GM18498 (cell line): ENCODE data around the gene INPP5B.
"Not testable (repeated sequence)": the region's sequence is repeated elsewhere in the genome, so short reads cannot be mapped to it uniquely, and the experiment has no call there.

Source experiments
- ATAC-seq: cut with Tn5 transposase; IDR thresholded peaks from one replicate; pipeline ENCODE4 v1.9.1; 2021; ENCODE audit warnings: mild to moderate bottlenecking, moderate library complexity; ENCODE audit not compliant: unreplicated experiment

INPP5B gene

DNA sequence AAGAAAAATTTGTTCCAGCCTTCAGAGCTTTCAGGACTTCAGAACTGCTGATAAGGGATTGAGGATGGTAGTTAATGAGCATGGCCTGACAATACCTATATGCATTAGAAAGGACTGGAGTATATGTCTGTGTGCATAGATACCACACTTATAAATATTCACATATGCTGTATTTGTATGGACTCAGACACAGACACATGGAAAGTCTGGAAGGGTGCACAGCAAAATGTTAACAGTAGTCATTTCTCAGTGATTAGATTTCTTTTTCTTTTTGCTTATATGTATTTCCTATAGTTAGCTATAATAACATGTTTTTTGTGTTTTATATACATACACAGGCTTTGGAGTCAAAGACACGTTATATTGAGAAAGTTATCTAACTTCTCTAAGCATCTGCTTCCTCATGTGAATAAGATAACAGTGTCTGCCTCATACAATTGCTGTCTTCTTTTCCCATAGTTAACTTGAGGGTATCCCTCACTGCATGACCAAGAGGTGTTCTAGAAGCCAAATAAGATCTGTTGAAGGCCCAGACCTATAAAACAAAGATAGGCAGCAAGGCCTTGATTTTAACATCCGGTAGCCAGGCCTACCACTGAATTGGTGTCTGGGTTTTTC is 31.3 kb downstream of the INPP5B start:
- no peak for ATAC-seq

DNA sequence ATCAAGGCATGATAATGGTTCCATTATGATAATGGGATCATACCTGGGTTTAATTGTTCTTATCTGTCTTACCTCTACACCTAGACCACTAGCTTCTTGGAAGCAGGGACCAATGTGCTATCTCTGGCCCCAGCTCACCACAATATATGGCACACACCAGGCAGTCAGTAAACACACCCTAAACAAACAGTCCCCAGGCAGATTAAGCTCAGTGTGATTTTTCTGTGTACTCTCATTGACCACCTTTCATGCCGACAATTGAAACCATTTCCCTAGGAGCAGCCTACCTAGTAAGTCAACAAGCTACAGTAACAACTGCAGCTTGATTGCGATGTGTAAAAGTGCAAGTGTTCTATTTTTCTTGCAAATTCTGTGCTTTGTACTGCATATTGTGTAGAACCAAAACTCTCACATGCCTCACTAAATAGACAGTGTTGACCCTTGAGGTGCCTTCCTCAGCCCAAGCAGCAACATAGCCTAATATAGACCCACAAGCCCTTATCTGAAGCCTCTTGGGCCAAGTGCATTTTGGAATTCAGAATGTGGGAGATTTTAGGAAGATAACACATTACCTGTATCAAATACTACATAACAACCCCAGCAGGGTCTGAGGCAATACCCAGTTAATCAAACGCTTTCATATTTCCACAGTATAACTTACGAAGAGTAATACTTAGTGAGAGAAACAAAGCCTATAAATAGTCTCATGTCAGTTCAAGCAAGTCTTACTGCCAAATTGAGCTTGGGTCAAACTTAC is 32.0 kb downstream of the INPP5B start:
- ATAC-seq = no peak

DNA sequence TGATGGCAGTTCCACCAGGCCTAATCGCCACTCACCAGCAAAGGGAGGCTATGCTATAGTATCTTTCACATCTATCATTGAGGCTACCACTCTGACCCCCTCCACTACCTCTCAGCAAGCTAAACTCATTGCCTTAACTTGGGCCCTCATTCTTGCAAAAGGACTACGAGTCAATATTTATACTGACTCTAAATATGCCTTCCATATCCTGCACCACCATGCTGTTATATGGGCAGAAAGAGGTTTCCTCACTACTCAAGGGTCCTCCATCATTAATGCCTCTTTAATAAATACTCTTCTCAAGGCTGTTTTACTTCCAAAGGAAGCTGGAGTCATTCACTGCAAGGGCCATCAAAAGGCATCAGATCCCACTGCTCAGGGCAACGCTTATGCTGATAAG is 35.4 kb downstream of the INPP5B start:
- not testable (repeated sequence) for ATAC-seq

DNA sequence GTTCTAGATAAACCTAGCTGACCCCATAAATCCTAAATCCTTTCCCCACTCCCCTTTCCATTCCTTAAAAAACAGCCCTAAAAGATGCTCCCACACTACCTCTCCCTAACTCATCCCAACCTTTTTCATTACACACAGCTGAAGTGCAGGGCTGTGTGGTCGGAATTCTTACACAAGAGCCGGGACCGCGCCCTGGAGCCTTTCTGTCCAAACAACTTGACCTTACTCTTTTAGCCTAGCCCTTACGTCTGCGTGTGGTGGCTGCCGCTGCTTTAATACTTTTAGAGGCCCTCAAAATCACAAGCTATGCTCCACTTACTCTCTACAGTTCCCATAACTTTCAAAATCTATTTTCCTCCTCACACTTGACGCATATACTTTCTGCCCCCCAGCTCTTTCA is 36.0 kb downstream of the INPP5B start:
- ATAC-seq = not testable (repeated sequence)

DNA sequence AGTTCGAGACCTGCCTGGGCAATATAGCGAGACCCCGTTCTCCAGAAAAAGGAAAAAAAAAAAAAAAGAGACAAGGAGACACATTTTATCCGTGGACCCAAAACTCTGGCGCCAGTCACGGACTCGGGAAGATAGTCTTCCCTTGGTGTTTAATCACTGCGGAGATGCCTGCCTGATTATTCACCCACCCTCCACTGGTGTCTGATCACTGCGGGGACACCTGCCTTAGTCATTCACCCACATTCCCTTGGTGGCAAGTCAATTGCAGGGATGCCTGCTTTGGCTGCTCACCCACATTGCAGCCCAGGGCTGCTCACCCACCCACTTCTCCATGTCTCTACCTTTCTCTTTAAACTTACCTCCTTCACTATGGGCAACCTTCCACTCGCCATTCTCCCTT is 38.3 kb downstream of the INPP5B start:
- ATAC-seq = not testable (repeated sequence)

DNA sequence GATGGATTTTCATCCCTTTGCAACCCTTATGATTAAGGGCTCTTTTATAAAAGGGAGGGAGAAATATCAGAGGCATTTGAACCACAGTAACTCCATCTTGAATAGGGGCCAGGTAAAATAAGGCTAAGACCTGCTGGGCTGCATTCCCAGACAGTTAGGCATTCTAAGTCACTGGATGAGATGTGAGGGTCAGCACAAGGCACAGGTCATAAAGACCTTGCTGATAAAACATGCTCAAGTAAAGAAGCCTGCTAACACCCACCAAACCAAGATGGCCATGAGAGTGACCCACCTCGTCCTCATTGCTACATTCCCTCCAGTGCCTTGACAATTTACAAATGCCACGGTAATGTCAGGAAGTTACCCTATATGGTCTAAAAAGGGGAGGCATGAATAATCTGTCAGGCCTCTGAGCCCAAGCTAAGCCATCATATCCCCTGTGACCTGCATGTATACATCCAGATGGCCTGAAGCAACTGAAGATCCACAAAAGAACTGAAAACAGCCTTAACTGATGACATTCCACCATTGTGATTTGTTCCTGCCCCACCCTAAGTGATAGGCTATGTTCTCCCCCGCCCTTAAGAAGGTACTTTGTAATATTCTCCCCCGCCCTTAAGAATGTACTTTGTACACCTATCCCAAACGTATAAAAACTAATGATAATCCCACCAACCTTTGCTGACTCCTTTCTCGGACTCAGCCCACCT is 39.3 kb downstream of the INPP5B start:
- ATAC-seq = not testable (repeated sequence)

DNA sequence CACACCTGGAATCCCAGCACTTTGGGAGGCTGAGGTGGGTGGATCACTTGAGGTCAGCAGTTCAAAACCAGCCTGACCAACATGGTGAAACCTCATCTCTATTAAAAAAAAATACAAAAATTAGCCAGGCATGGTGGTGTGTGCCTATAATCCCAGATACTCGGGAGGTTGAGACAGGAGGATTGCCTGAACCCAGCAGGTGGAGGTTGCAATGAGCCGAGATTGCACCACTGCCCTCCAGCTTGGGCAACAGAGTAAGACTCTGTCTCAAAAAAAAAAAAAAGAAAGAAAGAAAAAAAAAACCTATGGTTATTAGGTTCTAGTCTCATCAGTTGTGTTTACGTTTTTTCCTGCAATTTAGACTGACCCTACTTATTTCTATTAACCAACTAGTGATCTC is 40.3 kb downstream of the INPP5B start:
- not testable (repeated sequence) for ATAC-seq

DNA sequence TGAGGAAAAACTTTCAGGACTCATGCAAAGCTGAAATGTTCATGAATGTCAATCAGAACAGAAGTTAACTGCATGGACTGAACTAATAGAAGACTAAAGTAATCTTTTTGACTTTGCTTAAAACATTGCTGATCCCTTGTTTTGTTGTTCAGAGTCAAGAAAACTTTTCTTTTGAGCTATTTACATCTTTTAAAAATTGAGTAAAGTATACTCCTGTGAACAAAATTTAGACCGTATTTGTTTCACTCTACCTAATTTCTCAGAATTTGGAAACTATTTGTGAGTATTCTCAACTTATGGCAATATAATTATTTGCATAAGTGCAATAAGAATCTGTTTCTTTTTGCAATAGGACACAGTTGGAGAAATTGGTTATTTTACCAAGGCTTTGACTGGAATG is 41.1 kb downstream of the INPP5B start:
- no peak for ATAC-seq

DNA sequence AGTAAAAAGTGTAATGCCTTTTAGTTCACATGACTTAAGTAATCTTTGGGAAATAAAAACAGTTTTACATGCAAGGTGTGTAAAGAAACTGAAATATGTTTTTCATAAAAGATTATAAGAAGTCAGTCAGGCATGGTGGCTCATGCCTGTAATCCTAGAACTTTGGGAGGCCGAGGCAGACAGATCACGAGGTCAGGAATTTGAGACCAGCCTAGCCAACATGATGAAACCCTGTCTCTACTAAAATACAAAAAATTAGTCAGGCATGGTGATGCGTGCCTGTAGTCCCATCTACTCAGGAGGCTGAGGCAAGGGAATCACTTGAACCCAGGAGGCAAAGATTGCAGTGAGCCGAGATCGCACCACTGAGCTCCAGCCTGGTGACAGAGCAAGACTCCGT is 42.9 kb downstream of the INPP5B start:
- not testable (repeated sequence) for ATAC-seq

DNA sequence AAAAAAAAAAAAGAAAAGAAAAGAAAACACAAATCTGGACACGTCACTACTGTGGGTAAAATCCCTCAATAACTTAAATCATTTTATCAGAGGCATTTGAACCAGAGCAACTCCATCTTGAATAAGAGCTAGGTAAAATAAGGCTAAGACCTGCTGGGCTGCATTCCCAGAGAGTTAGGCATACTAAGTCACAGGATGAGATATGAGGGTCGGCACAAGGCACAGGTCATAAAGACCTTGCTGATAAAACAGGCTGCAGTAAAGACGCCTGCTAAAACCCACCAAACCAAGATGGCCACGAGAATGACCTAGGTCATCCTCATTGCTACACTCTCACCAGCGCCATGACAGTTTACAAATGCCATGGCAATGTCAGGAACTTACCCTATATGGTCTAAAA is 43.9 kb downstream of the INPP5B start:
- ATAC-seq = no peak

DNA sequence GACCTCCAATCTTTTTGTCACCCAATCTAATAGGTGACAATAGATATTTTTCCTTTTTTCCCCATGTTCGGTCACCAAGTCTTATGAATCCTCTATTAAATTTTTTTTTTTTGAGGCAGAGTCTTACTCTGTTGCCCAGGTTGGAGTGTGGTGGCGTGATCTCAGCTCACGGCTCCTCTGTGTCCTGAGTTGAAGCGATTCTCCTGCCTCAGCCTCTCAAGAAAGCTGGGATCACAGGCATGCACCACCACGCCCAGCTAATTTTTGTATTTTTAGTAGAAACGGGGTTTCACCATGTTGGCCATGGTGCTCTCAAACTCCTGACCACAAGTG is 45.0 kb downstream of the INPP5B start:
- ATAC-seq = no peak

DNA sequence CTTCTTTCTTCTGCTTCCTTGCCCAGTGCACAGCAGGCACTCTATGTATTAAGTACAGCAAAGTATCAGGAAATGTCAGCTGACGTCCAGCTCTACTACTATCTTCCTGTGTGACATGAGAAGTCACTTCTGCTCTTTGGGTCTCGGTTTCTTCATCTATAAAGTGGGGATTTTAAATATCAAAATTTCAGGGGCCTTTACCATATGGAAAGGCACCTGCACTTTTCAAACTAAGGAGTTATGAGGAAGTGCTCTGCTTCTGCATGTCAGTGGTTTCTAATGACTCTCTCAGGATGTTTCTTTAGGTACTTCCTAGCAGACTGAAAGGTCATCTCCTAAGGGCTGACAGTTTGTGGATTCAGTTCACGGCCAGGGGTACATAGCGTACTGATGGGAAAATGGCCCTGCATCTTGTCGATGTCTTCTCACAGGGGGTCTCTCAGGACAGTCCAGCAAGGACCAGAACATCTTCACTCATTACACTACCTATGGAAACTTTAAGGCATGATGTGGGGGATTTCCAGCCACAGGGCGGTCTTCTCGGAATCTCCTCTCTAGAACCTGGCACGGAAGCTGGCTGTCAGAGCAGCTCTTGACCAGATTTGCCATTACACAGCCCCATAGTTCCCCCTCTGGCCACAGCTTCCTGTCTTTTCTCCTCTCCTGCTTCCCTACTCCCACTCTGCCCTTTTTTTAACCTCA is 45.5 kb downstream of the INPP5B start:
- peak; percentile 75 for ATAC-seq

DNA sequence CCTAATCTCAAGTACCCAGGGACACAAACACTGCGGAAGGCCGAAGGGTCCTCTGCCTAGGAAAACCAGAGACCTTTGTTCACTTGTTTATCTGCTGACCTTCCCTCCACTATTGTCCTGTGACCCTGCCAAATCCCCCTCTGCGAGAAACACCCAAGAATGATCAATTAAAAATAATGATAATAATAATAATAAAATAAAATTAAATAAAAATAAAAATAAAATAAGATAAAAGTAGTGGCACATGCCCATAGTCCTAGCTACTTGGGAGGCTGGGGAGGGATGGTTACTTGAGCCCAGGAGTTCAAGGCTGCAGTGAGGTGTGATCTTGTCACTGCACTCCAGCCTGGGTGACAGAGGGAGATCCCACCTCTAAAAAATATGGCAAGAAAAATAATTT is 49.3 kb downstream of the INPP5B start:
- not testable (repeated sequence) for ATAC-seq

DNA sequence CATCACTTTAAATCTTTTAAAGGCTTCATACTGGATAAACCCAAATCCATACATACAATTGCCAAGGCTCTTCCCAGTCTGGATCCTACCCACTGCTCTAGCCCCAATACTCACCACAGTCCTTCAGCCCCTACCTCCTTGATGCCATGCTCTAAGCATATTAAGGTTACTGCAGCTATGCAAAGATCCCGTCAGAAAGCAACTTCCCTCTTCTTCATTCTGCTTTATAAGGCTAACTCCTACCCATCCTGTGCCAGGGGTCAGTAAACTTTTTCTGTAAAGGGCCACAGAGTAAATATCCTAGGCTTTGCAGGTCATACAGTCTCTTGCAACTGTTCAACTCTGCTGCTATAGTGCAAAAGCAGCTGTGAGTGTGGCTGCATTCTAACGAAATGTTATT is 53.2 kb downstream of the INPP5B start:
- ATAC-seq = no peak

DNA sequence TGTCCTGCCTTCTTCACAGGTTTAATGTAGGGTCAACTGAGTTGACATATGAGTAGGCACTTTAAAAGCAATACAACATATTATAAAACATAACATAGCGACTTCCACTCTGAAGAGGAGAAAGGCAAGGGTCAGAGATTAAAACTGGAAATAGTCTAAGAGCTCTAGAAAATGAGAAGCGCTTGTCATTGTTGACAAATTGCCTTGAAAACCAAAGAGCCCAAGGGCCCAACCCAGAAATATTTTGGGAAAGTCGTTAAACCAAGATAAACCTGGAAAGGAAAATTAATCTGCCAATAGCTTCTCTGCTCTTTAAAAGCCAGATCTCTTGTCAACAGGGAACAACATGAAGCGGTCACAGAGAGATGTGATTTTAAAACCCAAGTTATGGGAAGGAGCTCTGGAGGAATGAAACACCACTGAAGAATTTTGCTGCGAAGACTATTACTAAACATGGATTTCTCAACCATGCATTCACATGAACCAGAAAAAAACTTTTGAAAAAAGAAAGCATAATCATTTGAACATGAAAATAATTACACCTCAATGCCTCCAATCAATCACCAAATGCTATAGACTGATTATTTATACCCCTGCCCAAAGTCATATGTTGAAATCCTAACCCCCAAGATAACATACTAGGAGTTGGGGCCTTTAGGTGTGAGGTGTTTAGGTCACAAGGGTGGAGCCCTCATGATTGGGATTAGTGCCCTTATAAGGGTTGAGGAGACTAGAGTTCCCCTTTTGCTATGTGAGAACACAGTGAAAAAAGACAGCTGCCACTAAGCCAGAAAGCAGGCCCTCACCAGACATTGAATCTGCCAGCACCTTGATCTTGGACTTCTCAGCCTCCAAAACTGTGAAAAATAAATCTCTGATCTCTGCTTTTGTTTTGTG is 54.5 kb downstream of the INPP5B start:
- ATAC-seq = no peak

DNA sequence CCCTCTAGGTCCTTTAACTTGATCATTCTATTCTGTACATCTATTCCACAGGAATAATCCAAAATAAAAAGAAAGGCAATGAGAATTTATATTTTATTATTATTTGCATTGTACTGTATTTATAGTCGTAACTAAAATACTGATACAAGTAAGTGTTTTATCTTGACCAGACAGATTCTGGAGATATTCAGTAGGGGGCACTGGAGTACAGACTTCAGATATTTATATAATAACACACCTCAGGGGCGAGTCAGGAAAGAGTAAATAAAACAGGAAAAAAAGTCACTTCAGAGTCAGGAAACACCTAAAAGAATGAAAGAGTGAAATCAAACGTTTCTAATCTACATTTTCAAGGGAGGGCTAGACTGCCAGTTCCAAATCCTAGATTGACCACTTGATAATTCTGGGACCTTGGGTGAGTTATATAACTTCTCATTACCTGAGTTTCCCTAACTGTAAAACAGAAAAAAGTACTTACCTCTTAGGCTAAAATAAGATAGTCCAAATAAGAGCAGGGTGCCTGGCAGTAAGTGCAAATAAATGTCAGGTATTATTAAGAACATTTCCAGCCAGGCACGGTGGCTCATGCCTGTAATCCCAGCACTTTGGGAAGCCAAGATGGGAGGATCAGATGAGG is 56.4 kb downstream of the INPP5B start:
- ATAC-seq = no peak

DNA sequence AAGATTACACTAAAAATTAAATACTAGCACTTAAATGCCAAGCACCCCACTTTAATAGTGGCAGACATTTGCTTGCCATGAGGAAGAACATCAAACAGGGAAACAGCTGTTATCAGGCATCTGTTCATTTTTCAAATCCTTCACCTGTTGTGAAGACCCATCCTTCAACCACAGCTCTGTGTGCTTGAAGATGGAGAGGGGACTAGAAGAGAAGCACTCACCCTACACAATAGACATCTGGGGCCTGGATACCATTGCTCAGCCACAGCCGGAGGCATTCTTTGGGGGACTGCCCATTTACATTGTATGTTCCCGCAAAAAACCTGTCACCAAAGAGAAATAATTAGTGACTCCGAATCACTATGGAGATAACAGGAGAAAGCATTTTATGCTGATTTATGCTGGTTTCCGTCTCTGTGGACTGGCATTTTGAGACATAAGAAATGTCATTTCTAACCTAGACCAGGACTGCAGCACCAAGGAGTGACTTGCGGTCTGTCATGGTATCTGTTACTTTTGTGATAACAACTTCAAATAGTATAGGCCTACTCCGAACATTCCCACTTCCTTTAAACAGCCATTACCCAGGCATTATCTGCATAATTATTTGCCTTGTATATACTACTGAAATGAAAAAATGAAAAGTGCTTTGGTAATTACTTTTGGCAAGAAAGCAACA is 58.7 kb downstream of the INPP5B start:
- no peak for ATAC-seq

DNA sequence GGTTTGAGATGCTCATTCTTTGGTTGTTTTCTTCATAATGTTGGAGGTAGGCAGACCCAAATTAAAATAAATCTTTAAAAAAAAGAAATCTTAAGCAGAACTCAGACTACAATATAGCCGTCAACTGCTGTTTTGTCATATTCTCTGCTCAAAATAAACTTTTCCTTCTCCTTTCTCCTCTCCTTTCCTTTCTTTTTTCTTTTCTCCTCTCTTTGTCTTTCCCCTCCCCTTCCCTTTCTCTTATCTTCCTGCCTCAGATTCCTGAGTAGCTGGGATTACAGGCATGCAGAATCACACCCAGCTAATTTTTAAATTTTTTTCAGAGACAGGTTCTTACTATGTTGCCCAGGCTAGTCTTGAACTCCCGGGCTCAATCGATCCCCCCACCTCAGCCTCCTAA is 62.7 kb downstream of the INPP5B start:
- ATAC-seq = no peak

DNA sequence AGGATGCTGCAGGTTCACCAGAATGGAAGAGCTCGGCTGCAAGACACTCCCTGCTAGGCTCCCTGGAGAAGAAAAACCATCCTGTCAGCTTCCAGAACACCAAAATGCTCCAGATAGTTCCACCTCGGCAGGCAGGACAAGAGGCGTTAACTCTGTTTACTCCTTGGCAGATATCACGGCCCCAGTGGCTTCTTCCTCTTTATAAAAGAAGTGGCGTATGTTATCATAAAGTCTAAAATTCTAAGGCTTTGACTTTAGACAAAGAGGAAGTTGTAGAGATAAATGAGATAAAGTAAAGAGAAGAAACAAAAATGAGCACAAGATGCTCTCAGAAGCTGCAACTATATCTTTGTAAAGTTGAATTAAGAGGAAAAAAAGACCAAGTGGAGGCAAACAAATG is 63.2 kb downstream of the INPP5B start:
- ATAC-seq = no peak

DNA sequence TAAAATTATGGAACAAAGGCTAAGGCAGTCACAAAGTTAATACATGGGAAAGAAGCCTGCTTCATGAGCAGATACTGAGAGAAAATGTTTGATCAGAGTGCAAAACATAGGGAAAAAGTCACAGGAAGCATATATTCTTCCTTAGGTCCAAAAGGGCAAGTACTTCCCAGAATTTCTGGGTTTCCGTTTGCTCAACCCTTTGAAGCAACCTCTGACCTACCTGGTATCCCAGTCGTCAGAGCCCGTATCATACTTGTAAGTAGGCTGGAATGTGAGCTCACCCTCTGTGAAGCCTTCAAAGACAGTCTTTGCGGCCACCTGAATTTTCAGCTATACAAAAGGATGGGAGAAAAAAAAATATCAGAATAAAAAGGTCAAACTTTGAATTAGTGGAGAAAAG is 67.0 kb downstream of the INPP5B start:
- ATAC-seq = no peak
